Right atrium auricular region (tissue), 2 donors: ENCODE results near the gene STK11IP. TPM values are rescaled to one million over a fixed set of nuclear protein-coding genes. Genes with fewer than 3 reads are reported as not detected.

ENCODE experiments used
- DNase-seq: peaks from one replicate; pipeline ENCODE4 v3.0.0-alpha.2; 2019; ENCODE audit warnings: low spot score
- H3K27ac ChIP-seq, 2 donors: fragments of 200-600 bp; sonication (generic); 1 replicate in 1 of 2; 2 replicates in 1 of 2; pipeline ENCODE4 v1.5.1; 2016 to 2019
- H3K27me3 ChIP-seq, 2 donors: fragments of 200-600 bp; sonication (generic); one replicate each; pipeline versions ENCODE4 v1.5.1 to v1.6.0; 2017 to 2019
- H3K36me3 ChIP-seq: fragments of 200-600 bp; sonication (generic); one replicate; pipeline ENCODE4 v1.5.1; 2016
- H3K4me1 ChIP-seq, 2 donors: fragments of 200-600 bp; sonication (generic); one replicate each; pipeline versions ENCODE4 v1.5.1 to v1.6.0; 2017 to 2019
- H3K4me3 ChIP-seq, 2 donors: fragments of 200-600 bp; sonication (generic); 1 replicate in 1 of 2; 2 replicates in 1 of 2; pipeline ENCODE4 v1.5.1; 2017 to 2019; ENCODE audit warnings: mild to moderate bottlenecking in 1 of 2, moderate library complexity in 1 of 2
- H3K9me3 ChIP-seq, 2 donors: fragments of 200-600 bp; sonication (generic); one replicate each; pipeline ENCODE4 v1.5.1; 2019
- total RNA-seq, 2 donors: library from RNA; depleted of rRNA; stranded (reverse); fragments of >200 nt; gene quantifications; one replicate each; pipeline ENCODE4 v1.1.0, GENCODE V29; 2016
- TF ChIP-seq, protein P1 (sequence below), 2 donors: fragments of 200-600 bp; sonication (generic); IDR thresholded peaks; one replicate each; pipeline ENCODE4 v1.5.1; 2019; ENCODE audit warnings: antibody characterized with exemption in 2 of 2

STK11IP gene
- total RNA-seq, 2 donors from 2014 or later: 5.5 to 6.6 TPM

GRCh38 chr2:219553168-219553417, 44.6 kb upstream of the STK11IP start:
- peak overlapping the region; percentile 45 to 57 for H3K4me3 ChIP-seq
- peaks cover 0 to 19% of the 10 kb centered on the region in 2 donors for H3K4me1 ChIP-seq
- TF ChIP-seq, protein P1, sequence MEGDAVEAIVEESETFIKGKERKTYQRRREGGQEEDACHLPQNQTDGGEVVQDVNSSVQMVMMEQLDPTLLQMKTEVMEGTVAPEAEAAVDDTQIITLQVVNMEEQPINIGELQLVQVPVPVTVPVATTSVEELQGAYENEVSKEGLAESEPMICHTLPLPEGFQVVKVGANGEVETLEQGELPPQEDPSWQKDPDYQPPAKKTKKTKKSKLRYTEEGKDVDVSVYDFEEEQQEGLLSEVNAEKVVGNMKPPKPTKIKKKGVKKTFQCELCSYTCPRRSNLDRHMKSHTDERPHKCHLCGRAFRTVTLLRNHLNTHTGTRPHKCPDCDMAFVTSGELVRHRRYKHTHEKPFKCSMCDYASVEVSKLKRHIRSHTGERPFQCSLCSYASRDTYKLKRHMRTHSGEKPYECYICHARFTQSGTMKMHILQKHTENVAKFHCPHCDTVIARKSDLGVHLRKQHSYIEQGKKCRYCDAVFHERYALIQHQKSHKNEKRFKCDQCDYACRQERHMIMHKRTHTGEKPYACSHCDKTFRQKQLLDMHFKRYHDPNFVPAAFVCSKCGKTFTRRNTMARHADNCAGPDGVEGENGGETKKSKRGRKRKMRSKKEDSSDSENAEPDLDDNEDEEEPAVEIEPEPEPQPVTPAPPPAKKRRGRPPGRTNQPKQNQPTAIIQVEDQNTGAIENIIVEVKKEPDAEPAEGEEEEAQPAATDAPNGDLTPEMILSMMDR (IDR thresholded peaks at IDR 0.05): no peak
- peaks cover 15% of the 10 kb centered on the region for H3K36me3 ChIP-seq
- H3K27ac ChIP-seq: no peak overlapping the region
- no peaks in the 10 kb centered on the region for H3K9me3 ChIP-seq
- DNase-seq: no peak
- no peaks in the 10 kb centered on the region for H3K27me3 ChIP-seq

- no peaks in the 10 kb centered on the region for H3K9me3 ChIP-seq
- no peak overlapping the region for H3K4me3 ChIP-seq
- peaks cover 15% of the 10 kb centered on the region for H3K36me3 ChIP-seq
- DNase-seq: no peak
- H3K27me3 ChIP-seq: no peaks in the 10 kb centered on the region
- H3K27ac ChIP-seq: no peak overlapping the region
- peaks cover 0 to 19% of the 10 kb centered on the region in 2 donors for H3K4me1 ChIP-seq
- TF ChIP-seq, protein P1 (IDR thresholded peaks at IDR 0.05): no peak
Measured at GRCh38 chr2:219553463-219553963, 44.1 kb upstream of the STK11IP start.

GRCh38 chr2:219554350-219554749, 43.3 kb upstream of the STK11IP start:
- H3K4me3 ChIP-seq: no peak overlapping the region
- TF ChIP-seq, protein P1 (IDR thresholded peaks at IDR 0.05): no peak
- H3K36me3 ChIP-seq: peaks cover 15% of the 10 kb centered on the region
- H3K27ac ChIP-seq: no peak overlapping the region
- no peaks in the 10 kb centered on the region for H3K9me3 ChIP-seq
- peaks cover 0 to 19% of the 10 kb centered on the region in 2 donors for H3K4me1 ChIP-seq
- no peak for DNase-seq
- no peaks in the 10 kb centered on the region for H3K27me3 ChIP-seq

GRCh38 chr2:219555956-219556355, 41.7 kb upstream of the STK11IP start:
- TF ChIP-seq, protein P1 (IDR thresholded peaks at IDR 0.05): no peak
- no peak for DNase-seq
- H3K36me3 ChIP-seq: peaks cover 15% of the 10 kb centered on the region

GRCh38 chr2:219556413-219556812, 41.2 kb upstream of the STK11IP start:
- TF ChIP-seq, protein P1 (IDR thresholded peaks at IDR 0.05): no peak
- Histone ChIP-seq H3K27me3 (no peaks in the 10 kb centered on the region), H3K36me3 (peaks cover 16% of the 10 kb centered on the region), H3K4me1 (peaks cover 0 to 28% of the 10 kb centered on the region in 2 donors), H3K4me3 (no peak overlapping the region), H3K9me3 (no peaks in the 10 kb centered on the region), H3K27ac (no peak overlapping the region)
- no peak for DNase-seq

More at GRCh38 chr2:219555956-219556355, 41.7 kb upstream of the STK11IP start:
- Histone ChIP-seq H3K4me3 (no peak overlapping the region), H3K27ac (no peak overlapping the region), H3K4me1 (peaks cover 0 to 28% of the 10 kb centered on the region in 2 donors), H3K27me3 (no peaks in the 10 kb centered on the region), H3K9me3 (no peaks in the 10 kb centered on the region)

- no peak overlapping the region for H3K4me3 ChIP-seq
- no peak overlapping the region for H3K27ac ChIP-seq
- no peaks in the 10 kb centered on the region for H3K9me3 ChIP-seq
- DNase-seq: no peak
- H3K27me3 ChIP-seq: no peaks in the 10 kb centered on the region
- TF ChIP-seq, protein P1 (IDR thresholded peaks at IDR 0.05): no peak
- H3K36me3 ChIP-seq: peaks cover 25% of the 10 kb centered on the region
- peaks cover 0 to 19% of the 10 kb centered on the region in 2 donors for H3K4me1 ChIP-seq
Measured at GRCh38 chr2:219557320-219557719, 40.3 kb upstream of the STK11IP start.
